ENCODE measurements around the gene TROAP.
"Not testable (repeated sequence)": the region's sequence is repeated elsewhere in the genome, so short reads cannot be mapped to it uniquely, and the experiment has no call there.

Gene TROAP

GRCh38 chr12:49322708-49323523, at the start of gene TROAP:
TSS of gene TROAP (plus strand) at chr12:49323255. CDS start at chr12:49323609, 354 bp downstream.
- peak; percentile 93 for DNase-seq (ENCODE audit: low read depth)

GRCh38 chr12:49273726-49274395, 49.2 kb upstream of the TROAP start:
- DNase-seq (ENCODE audit: low read depth), result no peak

GRCh38 chr12:49274396-49275069, 48.5 kb upstream of the TROAP start:
- no peak for DNase-seq (ENCODE audit: low read depth)

- no peak for DNase-seq (ENCODE audit: low read depth)
These were observed 46.5 kb upstream of the TROAP start for GRCh38 chr12:49276304-49277290.

DNA sequence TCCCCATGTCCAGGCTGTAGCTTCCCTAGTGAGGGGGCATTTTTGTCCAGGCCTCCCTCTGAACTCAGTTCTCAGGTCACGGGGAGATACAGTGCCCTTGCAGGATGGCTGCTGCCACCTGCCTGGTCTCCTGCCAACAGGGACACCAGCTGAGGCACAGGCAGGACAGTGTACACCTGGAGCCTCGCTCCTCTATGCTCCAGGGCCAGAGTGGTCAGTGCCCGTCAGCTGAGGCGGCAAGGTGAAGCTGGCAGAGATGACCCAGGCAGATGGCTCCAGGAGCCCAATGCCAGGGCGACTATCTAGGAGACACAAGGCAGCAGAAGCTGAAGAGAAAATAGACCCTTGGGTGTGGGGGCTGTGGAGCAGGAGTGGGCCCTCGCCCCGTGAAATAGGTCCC, 45.6 kb upstream of the TROAP start:
- no peak for DNase-seq (ENCODE audit: low read depth)

DNA sequence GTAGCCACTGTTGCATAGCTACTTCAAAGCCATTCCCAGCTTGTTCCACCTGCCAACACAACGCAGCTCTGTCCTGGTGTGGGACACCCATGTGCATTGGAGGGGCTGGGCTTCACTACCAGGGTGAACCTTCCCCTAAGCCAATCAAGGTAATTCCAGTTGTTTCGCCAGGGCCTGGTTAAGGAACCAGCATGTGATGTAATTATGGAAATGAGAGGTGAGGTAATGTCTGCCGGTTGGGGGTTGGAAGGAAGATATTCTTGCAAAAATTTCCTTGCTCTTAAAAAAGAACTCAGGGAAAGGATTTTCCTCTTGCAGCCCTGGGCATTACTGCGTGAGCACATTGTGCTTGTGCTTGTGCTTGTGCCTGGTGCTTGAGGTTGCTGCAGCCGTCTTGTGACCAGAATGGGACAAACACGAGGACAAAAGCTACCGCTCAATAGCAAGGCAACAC, 43.3 kb upstream of the TROAP start:
- DNase-seq (ENCODE audit: low read depth), result no peak

DNA sequence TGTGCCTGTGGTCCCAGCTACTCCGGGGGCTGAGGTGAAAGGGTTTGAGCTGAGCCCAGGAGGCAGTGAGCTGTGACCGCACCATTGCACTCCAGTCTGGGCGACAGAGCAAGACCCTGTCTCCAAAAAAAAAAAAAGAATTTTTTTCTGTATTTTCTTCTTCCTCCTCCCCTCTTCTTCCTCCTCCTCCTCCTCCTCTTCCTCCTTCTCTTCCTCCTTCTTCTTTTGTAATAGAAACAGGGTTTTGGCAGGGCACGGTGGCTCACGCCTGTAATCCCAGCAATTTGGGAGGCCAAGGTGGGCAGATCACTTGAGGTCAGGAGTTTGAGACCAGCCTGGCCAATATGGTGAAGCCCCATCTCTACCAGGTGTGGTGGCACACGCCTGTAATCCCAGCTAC, 42.5 kb upstream of the TROAP start:
- not testable (repeated sequence) for DNase-seq (ENCODE audit: low read depth)

DNA sequence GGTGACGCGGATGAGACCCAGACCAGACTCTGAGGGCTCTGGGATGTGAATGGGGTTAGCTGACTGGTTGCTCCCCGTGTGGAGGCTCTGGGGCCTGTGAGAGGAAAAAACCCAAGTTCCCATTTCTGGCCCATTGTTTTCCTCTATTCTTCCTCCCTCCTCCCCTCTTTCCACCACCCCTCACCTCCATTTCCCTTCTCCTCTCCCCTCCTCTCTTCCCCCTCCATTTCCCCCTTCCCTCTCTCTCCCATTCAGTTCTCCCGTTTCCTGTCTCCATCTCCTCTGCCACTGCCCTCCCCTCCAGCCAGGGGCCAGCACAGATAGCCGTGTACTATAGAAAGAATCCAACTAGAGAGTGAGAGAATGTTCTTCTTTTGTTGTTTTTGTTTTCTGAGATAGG, 40.8 kb upstream of the TROAP start:
- no peak for DNase-seq (ENCODE audit: low read depth)

DNA sequence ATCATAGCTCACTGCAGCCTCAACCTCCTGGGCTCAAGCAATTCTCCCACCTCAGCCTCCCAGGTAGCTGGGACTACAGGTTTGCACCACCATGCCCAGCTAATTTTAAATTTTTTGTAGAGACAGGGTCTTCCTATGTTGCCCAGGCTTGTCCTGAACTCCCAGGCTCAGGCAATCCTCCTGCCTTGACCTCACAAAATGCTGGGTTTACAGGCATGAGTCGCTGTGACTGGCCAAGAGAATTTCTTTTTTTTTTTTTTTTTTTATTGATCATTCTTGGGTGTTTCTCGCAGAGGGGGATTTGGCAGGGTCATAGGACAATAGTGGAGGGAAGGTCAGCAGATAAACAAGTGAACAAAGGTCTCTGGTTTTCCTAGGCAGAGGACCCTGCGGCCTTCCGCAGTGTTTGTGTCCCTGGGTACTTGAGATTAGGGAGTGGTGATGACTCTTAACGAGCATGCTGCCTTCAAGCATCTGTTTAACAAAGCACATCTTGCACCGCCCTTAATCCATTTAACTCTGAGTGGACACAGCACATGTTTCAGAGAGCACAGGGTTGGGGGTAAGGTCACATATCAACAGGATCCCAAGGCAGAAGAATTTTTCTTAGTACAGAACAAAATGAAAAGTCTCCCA, 40.2 kb upstream of the TROAP start:
- DNase-seq (ENCODE audit: low read depth), result not testable (repeated sequence)

DNA sequence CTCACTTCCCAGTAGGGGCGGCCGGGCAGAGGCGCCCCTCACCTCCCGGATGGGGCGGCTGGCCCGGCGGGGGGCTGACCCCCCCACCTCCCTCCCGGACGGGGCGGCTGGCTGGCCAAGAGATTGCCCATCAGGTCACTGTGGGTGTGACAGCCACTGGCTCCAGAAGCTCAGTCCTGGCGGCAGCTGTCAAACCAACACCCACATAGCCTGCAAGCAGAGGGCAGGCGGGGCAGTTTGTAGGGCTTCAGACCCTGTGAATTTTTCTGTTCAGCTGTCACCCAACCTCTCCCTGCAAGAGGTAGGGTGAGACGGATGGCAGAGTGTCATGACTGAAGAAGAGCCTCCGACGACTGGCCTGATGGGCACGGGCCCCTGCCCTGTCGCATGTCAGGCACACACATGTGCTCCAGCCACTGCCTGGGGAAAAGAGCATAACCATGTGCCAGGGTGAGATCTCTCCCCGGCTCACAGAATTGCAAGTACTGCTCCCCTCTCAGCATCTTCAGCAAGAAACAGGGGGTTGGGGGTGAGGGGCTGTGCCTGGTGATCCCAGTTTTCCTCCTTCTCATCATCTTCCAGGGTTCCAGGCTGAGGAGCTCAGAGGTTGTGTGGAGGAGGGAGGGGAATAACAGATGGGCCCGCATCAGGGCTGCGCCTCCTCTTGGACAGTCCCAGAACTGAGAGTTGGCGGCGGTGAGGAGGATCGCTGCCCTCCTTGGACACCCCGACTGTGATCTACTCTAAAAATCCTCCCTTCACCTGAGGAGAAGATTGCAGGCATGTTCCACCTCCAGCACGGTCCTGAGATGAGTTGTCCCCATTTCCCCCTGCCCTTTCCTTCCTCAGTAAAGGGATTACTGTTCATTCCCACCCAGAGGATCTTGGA, 39.3 kb upstream of the TROAP start:
- DNase-seq (ENCODE audit: low read depth), result no peak

DNA sequence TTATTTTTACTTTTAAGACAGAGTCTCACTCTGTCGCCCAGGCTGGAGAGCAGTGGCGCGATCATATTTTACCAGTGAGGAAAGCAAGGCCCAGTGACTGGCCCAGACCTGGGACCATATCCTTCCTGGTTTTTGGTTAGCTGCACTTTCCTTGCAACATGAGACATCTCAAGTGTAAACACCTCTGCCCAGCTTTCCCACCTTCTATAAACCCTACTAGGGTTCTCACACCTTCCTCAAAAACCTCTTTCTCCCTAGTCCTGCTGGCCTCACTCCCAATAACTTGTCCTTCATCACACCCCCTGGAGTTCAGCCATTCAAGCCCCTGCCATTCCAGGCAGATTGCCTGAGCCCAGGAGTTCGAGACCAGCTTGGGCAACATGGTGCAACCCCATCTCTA, 38.4 kb upstream of the TROAP start:
- DNase-seq (ENCODE audit: low read depth), result no peak

- no peak for DNase-seq (ENCODE audit: low read depth)
These were observed 35.2 kb upstream of the TROAP start for GRCh38 chr12:49287876-49288275.

GRCh38 chr12:49288412-49288853, 34.6 kb upstream of the TROAP start:
- DNase-seq (ENCODE audit: low read depth), result peak; percentile 54

- no peak for DNase-seq (ENCODE audit: low read depth)
These were observed 34.0 kb upstream of the TROAP start for GRCh38 chr12:49288922-49289555.

DNA sequence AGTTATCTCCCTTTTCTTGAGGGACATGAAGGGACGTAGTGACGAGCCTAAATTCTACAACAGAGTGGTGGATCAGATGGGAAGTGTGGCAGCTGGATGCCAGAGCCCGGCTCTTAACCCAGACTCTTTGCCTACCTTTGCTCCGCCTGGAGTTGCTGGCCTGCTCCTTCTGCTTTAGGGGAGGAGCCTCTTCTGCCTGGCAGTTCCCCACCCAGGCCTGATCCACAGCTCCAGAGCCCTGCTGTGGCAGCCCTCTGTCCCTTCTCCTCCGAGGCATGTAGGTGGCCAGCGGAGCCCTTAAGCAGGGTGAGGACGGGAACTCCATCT, 30.4 kb upstream of the TROAP start:
- no peak for DNase-seq (ENCODE audit: low read depth)

GRCh38 chr12:49293056-49293956, 29.7 kb upstream of the TROAP start:
- no peak for DNase-seq (ENCODE audit: low read depth)

GRCh38 chr12:49294086-49294803, 28.8 kb upstream of the TROAP start:
- no peak for DNase-seq (ENCODE audit: low read depth)

GRCh38 chr12:49294804-49295081, 28.3 kb upstream of the TROAP start:
- no peak for DNase-seq (ENCODE audit: low read depth)
